H1 (cell line): ENCODE measurements around the gene COL17A1.

Experiments
- BRCA1 ChIP-seq: IDR thresholded peaks from 2 replicates; pipeline ENCODE4 v1.6.1; 2012; ENCODE audit warnings: low read depth, low read length, improper control_type of control experiment
- CTCF ChIP-seq, 3 experiments: IDR thresholded peaks; 1 replicate in 2 of 3; 2 replicates in 1 of 3; pipeline versions ENCODE4 v1.5.1 to v1.6.1; 2011; ENCODE audit warnings: low read length in 3 of 3, mild to moderate bottlenecking in 3 of 3, inconsistent platforms in 2 of 3, low read depth in 1 of 3, moderate library complexity in 1 of 3; ENCODE audit not compliant: insufficient read depth in 1 of 3; ENCODE audit errors: control extremely low read depth in 1 of 3
- EGR1 ChIP-seq: IDR thresholded peaks from 2 replicates; pipeline ENCODE4 v1.6.1; 2011; ENCODE audit warnings: low read depth, low read length, borderline replicate concordance
- EP300 ChIP-seq, 2 experiments: IDR thresholded peaks; 1 replicate in 1 of 2; 2 replicates in 1 of 2; pipeline ENCODE4 v1.6.1; 2011 to 2012; ENCODE audit warnings: low read depth in 2 of 2, low read length in 2 of 2, mild to moderate bottlenecking in 2 of 2, borderline replicate concordance in 1 of 2, inconsistent platforms in 1 of 2, moderate library complexity in 1 of 2
- EZH2 ChIP-seq: fragments of 200-600 bp; sonication (generic); IDR thresholded peaks from 2 replicates; pipeline ENCODE4 v1.7.1; 2012; ENCODE audit warnings: low read depth, mild to moderate bottlenecking, moderate library complexity, low read length, inconsistent platforms; ENCODE audit not compliant: severe bottlenecking
- JUND ChIP-seq: IDR thresholded peaks from 2 replicates; pipeline ENCODE4 v1.6.1; 2011; ENCODE audit warnings: mild to moderate bottlenecking, improper control_type of control experiment, low read length
- MAFK ChIP-seq: IDR thresholded peaks from 2 replicates; pipeline ENCODE4 v1.6.1; 2012; ENCODE audit warnings: low read depth, mild to moderate bottlenecking, improper control_type of control experiment, low read length
- MAX ChIP-seq: IDR thresholded peaks from 2 replicates; pipeline ENCODE4 v1.6.1; 2012; ENCODE audit warnings: inconsistent platforms
- POLR2A ChIP-seq, 2 experiments: IDR thresholded peaks; 1 replicate in 1 of 2; 2 replicates in 1 of 2; pipeline ENCODE4 v1.6.1; 2011; ENCODE audit warnings: low read depth in 2 of 2, low read length in 2 of 2, mild to moderate bottlenecking in 2 of 2; ENCODE audit errors: control extremely low read depth in 1 of 2
- RAD21 ChIP-seq, 2 experiments: IDR thresholded peaks in 1 of 2; conservative IDR thresholded peaks in 1 of 2; 2 replicates each; pipeline ENCODE4 v1.6.1; 2011; ENCODE audit warnings: low read depth in 2 of 2, low read length in 2 of 2, improper control_type of control experiment in 1 of 2, inconsistent platforms in 1 of 2, mild to moderate bottlenecking in 1 of 2, moderate library complexity in 1 of 2
- SAP30 ChIP-seq: fragments of 300-600 bp; sonication (generic); IDR thresholded peaks from 2 replicates; pipeline ENCODE4 v1.7.1; 2012; ENCODE audit warnings: low read length, moderate library complexity, mild to moderate bottlenecking, inconsistent platforms; ENCODE audit not compliant: insufficient read depth, insufficient replicate concordance
- SIN3A ChIP-seq, 2 experiments: IDR thresholded peaks in 1 of 2; conservative IDR thresholded peaks in 1 of 2; 2 replicates each; pipeline ENCODE4 v1.6.1; 2011 to 2012; ENCODE audit warnings: low read length in 2 of 2, improper control_type of control experiment in 1 of 2, low read depth in 1 of 2, mild to moderate bottlenecking in 1 of 2
- SRF ChIP-seq: IDR thresholded peaks from 2 replicates; pipeline ENCODE4 v1.6.1; 2011; ENCODE audit warnings: mild to moderate bottlenecking, low read depth, low read length, moderate library complexity

GRCh38 chr10:103990531-103990930 is 95.1 kb downstream of the COL17A1 start:
- TF ChIP-seq RAD21 (IDR thresholded peaks at IDR 0.05 in 1 of 2, conservative IDR thresholded peaks at IDR 0.05 in 1 of 2; ENCODE audit: low read depth in 2 of 2, low read length in 2 of 2): no peak
- TF ChIP-seq POLR2A (IDR thresholded peaks at IDR 0.05; ENCODE audit: control extremely low read depth in 1 of 2, low read depth in 2 of 2, low read length in 2 of 2): no peak
- no peak for TF ChIP-seq EZH2
- no peak for TF ChIP-seq MAX
- no peak for TF ChIP-seq SAP30
- no peak for TF ChIP-seq BRCA1
- TF ChIP-seq CTCF (IDR thresholded peaks at IDR 0.05; ENCODE audit: control extremely low read depth in 1 of 3, insufficient read depth in 1 of 3, low read depth in 1 of 3, low read length in 3 of 3): no peak
- TF ChIP-seq SRF: no peak
- no peak for TF ChIP-seq MAFK
- TF ChIP-seq SIN3A (conservative IDR thresholded peaks at IDR 0.05 in 1 of 2, IDR thresholded peaks at IDR 0.05 in 1 of 2; ENCODE audit: low read depth in 1 of 2, low read length in 2 of 2): no peak
- no peak for TF ChIP-seq JUND
- TF ChIP-seq EP300 (IDR thresholded peaks at IDR 0.05; ENCODE audit: borderline replicate concordance in 1 of 2, low read depth in 2 of 2, low read length in 2 of 2): no peak
- no peak for TF ChIP-seq EGR1
